GM12891 (cell line): Measurements from ENCODE around the gene CD28.

Experiments
- DNase-seq: peaks from one replicate; pipeline ENCODE4 v3.0.0; 2011; ENCODE audit warnings: low spot score; ENCODE audit not compliant: insufficient read length
- FAIRE-seq: peaks from 2 replicates; lab custom pipeline; 2011; peaks lifted over from hg19 to GRCh38; lab: Jason Lieb, UNC
- PAX5 ChIP-seq: IDR thresholded peaks from 2 replicates; pipeline ENCODE4 v1.6.1; 2011; ENCODE audit warnings: low read length, moderate library complexity, mild to moderate bottlenecking; ENCODE audit not compliant: insufficient read depth, severe bottlenecking
- POLR2A ChIP-seq: IDR thresholded peaks from 2 replicates; pipeline ENCODE4 v1.6.1; 2011; ENCODE audit warnings: low read depth, low read length, control low read depth
- POLR2AphosphoS5 ChIP-seq: IDR thresholded peaks from 2 replicates; pipeline ENCODE4 v1.6.1; 2011; ENCODE audit warnings: low read depth, low read length, control low read depth
- POU2F2 ChIP-seq: IDR thresholded peaks from 2 replicates; pipeline ENCODE4 v1.6.1; 2011; ENCODE audit warnings: low read depth, mild to moderate bottlenecking, control low read depth, low read length, moderate library complexity
- SPI1 ChIP-seq: IDR thresholded peaks from 2 replicates; pipeline ENCODE4 v1.6.1; 2011; ENCODE audit warnings: low read depth, low read length, control low read depth
- TAF1 ChIP-seq: IDR thresholded peaks from 2 replicates; pipeline ENCODE4 v1.6.1; 2011; ENCODE audit warnings: low read depth, low read length, control low read depth

The CD28 gene

DNA sequence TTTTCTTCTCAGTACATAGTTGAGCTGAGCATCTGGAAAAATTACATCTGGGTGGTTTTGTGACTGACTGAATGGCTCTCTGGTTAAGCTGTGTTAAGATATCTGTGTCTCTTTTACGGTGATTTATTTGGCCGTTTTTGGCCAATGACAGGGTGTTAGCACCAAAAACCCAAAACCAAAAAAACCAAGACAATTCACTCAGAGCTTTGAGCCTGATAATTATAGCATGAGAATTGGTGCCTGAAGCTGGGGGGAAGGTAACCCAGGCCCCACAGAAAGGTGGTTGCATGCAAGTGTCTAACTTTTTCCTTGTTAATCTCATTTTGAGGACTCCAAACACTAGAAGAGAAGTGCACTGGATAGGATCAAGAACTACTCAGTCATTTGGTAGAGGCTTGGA lies 4.5 kb downstream of the CD28 start:
- FAIRE-seq (no peak), DNase-seq (no peak)
- TF ChIP-seq TAF1 (no peak), PAX5 (no peak), POLR2AphosphoS5 (no peak), SPI1 (no peak)

DNA sequence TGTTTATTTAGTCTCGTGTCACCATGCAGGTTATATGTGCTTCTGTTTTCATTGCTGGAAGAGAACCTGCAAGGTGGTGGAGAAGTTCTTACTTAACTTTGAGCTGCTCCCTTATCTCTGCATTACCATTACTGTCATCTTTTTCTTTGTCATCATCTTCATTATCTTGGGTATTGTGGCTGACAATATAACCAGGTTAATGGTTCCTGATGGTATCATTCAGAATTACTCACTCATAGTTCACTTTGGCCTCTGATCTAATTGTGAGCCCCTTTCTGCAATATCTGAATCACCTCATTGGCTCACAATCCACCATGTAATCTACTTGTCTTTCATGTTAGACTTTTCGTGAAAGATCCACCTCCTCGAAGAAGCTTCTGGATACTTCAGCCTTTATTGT lies 5.0 kb downstream of the CD28 start:
- DNase-seq (no peak), FAIRE-seq (no peak)
- no peak for TF ChIP-seq POLR2A
- no peak for TF ChIP-seq POU2F2
- no peak for TF ChIP-seq PAX5
- TF ChIP-seq SPI1, result no peak
- TF ChIP-seq POLR2AphosphoS5, result no peak
- no peak for TF ChIP-seq TAF1

DNA sequence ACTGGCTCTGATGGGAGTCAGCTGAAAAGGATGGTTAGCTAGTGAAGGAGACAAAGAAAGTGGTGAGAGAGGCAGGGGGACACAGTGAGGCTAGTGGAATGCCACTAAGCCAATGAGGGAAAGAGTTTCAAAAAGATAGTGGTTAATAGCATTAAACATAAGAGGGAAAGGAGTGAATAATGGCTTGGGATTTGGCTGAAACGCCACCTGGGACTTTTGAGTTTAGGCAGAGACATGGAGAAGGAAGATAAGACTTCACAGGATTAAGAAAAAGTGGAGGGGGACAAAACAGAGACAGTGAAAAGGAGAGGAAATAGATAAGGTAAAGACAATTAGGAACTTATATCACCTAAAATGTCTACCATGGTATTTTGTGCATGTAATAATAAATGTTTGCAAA lies 6.9 kb downstream of the CD28 start:
- TF ChIP-seq SPI1 (no peak), POLR2A (no peak), PAX5 (no peak), TAF1 (no peak), POLR2AphosphoS5 (no peak), POU2F2 (no peak)
- DNase-seq (no peak), FAIRE-seq (no peak)

DNA sequence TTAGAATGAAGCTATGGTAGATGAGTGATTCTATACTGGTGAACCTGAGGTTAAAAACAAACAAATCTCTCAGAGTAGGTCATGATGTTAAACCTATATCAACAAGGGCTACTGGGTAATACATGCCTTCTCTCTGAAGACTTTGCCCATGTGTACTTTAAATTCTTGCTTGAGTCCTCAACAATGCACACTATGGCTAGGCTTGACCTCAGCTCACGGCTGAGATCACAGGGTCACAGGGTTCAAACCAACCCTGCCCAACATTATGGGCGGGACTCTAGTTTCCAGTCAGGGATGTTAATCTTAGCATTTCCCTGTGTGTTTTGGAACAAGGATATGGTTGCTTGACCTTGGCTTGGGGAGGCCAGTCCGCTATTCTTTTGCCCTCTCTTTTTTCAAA lies 7.7 kb downstream of the CD28 start:
- TF ChIP-seq POLR2AphosphoS5, result no peak
- TF ChIP-seq POU2F2, result no peak
- no peak for TF ChIP-seq POLR2A
- no peak for TF ChIP-seq PAX5
- FAIRE-seq (no peak), DNase-seq (no peak)

DNA sequence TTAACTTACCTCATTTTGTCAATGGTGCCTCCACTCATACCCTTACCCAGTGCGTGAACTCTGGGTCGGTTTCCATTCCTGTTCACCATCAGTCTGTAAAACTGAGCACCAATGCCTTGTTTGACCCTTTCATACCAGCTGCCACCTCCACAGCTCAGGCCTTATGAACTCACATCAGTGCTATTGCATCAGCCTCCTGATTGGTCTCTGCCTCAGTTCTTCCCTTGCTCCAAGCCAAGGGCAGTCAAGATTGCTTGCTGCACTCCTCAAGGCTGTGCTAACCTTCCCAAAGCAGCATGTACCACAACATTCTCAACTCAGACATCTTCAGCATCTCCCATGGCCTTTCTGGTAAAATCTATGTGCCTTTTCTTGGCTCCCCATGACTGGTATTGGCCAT lies 9.3 kb downstream of the CD28 start:
- TF ChIP-seq POLR2A (no peak), POLR2AphosphoS5 (no peak), PAX5 (no peak), SPI1 (no peak), POU2F2 (no peak), TAF1 (no peak)
- DNase-seq (no peak), FAIRE-seq (no peak)

DNA sequence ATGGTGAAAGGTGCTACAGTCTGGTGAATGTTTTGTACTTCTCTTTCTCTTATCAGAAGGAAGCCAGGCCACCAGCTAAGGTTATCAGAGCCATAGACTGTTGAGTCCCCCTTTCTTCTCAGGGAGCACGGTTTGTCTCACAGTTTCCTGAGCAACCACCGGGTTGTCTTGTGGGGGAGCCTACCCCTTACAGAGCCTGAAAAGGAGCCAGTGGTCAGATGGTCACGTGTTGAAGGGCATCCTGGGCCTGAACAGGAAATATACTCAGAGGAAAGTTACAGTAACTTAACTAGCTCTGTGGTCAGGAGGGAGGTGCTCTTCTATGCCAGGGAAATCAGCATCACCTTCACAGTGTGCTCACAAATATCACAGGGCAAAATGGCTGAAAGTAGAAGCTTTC lies 11.6 kb downstream of the CD28 start:
- no peak for DNase-seq
- TF ChIP-seq PAX5 (no peak), SPI1 (no peak), POLR2A (no peak), POU2F2 (no peak), TAF1 (no peak), POLR2AphosphoS5 (no peak)
- FAIRE-seq, result peak; percentile 62

DNA sequence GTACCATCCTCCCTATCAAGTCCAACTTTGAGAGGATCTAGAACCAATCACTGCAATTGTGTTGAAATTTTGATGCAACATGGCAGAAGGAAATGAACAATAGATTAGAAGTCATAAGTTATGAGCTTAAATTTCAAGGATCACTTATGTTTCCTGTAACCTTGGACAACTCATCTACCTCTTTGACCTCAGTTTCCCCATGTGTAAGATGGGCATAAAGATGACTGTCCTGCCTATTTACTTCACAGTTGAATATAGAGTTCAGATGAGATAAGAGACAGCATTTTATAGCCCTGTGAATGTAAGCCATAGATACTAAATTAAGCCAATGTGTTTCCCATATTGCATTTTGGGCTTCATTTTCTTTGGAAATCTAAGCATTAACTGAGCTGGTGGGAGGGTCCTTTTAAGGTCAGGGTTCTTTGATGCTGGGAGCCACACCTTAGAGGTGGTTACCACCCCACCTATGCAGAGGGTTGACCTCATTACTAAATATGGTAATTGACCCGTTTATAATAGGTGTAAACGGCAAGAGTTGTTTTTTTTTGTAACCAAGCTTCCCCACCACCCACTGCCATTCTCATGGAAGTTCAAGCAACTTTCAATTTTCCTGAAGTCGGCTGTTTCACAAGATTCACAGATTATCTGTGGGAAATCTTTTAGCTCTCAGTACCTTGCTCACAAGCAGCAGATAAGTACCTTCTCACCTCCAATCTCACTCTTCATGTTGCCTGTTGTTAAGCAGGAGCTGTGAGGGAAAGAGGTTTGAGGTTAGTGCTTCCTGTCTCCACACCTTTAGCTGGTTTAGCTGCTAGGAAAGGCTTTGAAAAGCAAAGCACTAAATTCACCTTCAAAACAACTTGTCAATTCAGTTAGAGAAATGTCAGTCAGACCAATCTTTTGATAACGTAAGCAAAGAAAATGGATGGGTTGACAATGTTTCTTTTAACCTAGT lies 13.3 kb downstream of the CD28 start:
- peak; percentile 5 for FAIRE-seq

DNA sequence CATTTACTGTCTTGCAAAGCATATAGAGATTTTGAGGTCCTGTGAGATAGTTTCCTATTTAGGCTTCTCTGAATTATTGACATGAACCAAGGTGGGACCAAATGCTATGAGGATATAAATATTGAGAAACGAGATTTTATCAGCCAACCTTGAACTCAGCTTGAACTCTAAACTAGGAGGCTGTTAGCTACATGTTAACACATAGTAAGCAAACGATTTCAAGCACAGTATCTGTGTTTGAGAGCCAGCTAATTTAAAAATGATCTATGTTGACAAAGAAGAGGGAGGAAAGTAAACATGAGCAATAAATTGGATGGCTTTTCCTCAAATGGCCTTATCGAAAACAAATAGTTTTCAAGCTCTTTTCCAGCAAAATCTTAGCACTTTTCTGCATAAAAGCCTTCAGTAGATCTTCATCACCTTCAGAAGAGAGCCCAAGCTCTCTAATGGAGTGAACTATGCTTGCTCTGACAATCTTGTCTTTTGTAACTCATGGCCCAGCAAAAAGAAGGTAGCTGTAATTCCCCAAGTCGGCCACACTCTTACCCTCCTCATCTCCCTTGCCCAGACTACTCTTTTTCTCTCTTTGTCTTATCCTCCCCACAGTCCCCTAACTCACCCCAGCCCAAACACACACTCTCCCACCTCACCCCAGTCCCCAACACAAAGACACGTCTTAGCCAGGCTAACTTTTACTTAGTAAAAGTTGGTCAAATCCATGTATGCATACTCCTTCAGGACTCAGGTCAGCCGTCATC lies 14.7 kb downstream of the CD28 start:
- FAIRE-seq (no peak), DNase-seq (no peak)
- TF ChIP-seq POLR2A (no peak), TAF1 (no peak), POLR2AphosphoS5 (no peak), PAX5 (no peak), POU2F2 (no peak), SPI1 (no peak)

More for the DNA sequence above, 13.3 kb downstream of the CD28 start:
- TF ChIP-seq PAX5 (no peak), TAF1 (no peak), POLR2AphosphoS5 (no peak), POU2F2 (no peak), SPI1 (no peak), POLR2A (no peak)
- DNase-seq, result no peak

DNA sequence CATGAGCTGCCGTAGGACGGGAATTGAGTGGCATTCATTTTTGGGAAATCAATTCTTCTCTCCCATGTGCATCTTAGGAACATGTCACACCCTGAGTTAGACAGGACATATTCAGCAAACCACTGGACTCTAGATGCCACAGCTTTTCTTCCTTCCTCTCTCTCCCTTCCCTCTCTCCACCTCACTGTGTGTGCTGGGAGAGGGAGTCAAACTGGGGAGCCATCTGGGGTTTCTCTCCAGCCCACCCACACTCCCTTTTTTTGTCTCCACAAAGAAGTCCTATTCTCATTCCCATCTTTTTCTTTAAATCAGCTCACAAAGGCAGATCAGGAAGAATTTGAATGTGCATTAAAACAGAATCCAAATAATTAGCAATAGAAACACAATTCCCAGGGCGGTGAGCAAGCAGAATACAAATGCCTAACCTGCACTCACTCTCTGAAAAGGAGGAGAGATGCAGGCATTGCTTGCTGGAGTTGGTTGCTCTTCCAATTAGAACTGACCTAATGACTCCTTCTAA lies 15.4 kb downstream of the CD28 start:
- FAIRE-seq (no peak), DNase-seq (no peak)
- TF ChIP-seq POLR2AphosphoS5, result no peak
- TF ChIP-seq TAF1, result no peak
- TF ChIP-seq POLR2A, result no peak
- TF ChIP-seq POU2F2, result no peak
- no peak for TF ChIP-seq PAX5
- TF ChIP-seq SPI1, result no peak
